ENCODE measurements around the gene DEPP1.
"Not testable (repeated sequence)": the region's sequence is repeated elsewhere in the genome, so short reads cannot be mapped to it uniquely, and the experiment has no call there.

Gene DEPP1

GRCh38 chr10:44978570-44979280 is at the start of gene DEPP1:
Gene DEPP1, minus strand, starts transcription at chr10:44978809. Its CDS starts 779 bp downstream, at chr10:44978030.
- Histone ChIP-seq H3K27ac (peak within 1 kb of the TSS; percentile 57), H3K9ac (peak within 1 kb of the TSS; percentile 60), H3K4me2 (peak within 1 kb of the TSS; percentile 91), H3K4me1 (ENCODE audit: low read depth, poor library complexity, severe bottlenecking) (peaks cover 67% of the 10 kb centered on the region), H3K79me2 (ENCODE audit: insufficient read depth, low read depth) (peaks cover 41% of the 10 kb centered on the region), H2AFZ (ENCODE audit: low read depth) (no peak within 1 kb of the TSS), H3K36me3 (ENCODE audit: insufficient read depth) (0 out of 2 replicates have a peak, but pooled peaks cover 3% of the 10 kb centered on the region), H4K20me1 (ENCODE audit: insufficient read depth) (no peaks in the 10 kb centered on the region), H3K4me3 (IDR thresholded peaks at IDR 0.05; ENCODE audit: insufficient read depth, low read depth, low read length) (no peak within 1 kb of the TSS), H3K27me3 (ENCODE audit: insufficient read depth, low read depth) (no peaks in the 10 kb centered on the region)
- TF ChIP-seq, protein P1, sequence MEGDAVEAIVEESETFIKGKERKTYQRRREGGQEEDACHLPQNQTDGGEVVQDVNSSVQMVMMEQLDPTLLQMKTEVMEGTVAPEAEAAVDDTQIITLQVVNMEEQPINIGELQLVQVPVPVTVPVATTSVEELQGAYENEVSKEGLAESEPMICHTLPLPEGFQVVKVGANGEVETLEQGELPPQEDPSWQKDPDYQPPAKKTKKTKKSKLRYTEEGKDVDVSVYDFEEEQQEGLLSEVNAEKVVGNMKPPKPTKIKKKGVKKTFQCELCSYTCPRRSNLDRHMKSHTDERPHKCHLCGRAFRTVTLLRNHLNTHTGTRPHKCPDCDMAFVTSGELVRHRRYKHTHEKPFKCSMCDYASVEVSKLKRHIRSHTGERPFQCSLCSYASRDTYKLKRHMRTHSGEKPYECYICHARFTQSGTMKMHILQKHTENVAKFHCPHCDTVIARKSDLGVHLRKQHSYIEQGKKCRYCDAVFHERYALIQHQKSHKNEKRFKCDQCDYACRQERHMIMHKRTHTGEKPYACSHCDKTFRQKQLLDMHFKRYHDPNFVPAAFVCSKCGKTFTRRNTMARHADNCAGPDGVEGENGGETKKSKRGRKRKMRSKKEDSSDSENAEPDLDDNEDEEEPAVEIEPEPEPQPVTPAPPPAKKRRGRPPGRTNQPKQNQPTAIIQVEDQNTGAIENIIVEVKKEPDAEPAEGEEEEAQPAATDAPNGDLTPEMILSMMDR (conservative IDR thresholded peaks at IDR 0.05; ENCODE audit: low read depth, low read length), result no peak

DNA sequence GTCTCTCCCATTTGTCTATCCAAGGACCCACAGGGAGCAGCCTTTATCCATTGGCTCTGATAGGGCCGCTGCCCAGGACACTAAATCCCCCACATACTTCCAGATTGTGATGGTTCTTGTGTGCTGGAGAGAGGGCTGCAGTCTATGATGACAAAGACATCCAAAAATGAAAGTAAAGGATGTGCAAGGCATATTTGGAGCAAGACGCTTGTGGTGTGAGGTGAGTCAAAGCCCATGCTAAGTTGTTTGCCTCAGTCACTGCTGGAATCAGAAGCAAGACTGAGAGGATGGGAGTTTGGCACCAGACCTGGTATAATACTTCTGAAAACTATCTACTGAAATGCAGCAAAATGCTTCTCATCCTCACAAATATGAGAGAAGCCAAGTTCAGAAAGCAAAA is 44.8 kb upstream of the DEPP1 start:
- Histone ChIP-seq H3K4me1 (ENCODE audit: low read depth, poor library complexity, severe bottlenecking) (no peaks in the 10 kb centered on the region), H3K36me3 (ENCODE audit: insufficient read depth) (no peaks in the 10 kb centered on the region), H3K79me2 (ENCODE audit: insufficient read depth, low read depth) (no peaks in the 10 kb centered on the region), H3K27ac (no peak overlapping the region), H2AFZ (ENCODE audit: low read depth) (no peak overlapping the region), H3K4me3 (IDR thresholded peaks at IDR 0.05; ENCODE audit: insufficient read depth, low read depth, low read length) (no peak overlapping the region), H4K20me1 (ENCODE audit: insufficient read depth) (no peaks in the 10 kb centered on the region), H3K9ac (no peak overlapping the region), H3K4me2 (no peak overlapping the region), H3K27me3 (ENCODE audit: insufficient read depth, low read depth) (no peaks in the 10 kb centered on the region)
- TF ChIP-seq, protein P1 (conservative IDR thresholded peaks at IDR 0.05; ENCODE audit: low read depth, low read length), result no peak

GRCh38 chr10:45015590-45015989 is 37.0 kb upstream of the DEPP1 start:
- no peaks in the 10 kb centered on the region for H3K36me3 ChIP-seq (ENCODE audit: insufficient read depth)
- H3K4me1 ChIP-seq (ENCODE audit: low read depth, poor library complexity, severe bottlenecking), result no peaks in the 10 kb centered on the region
- H3K4me3 ChIP-seq (IDR thresholded peaks at IDR 0.05; ENCODE audit: insufficient read depth, low read depth, low read length), result no peak overlapping the region
- no peak overlapping the region for H2AFZ ChIP-seq (ENCODE audit: low read depth)
- H4K20me1 ChIP-seq (ENCODE audit: insufficient read depth), result no peaks in the 10 kb centered on the region
- no peak overlapping the region for H3K4me2 ChIP-seq
- no peaks in the 10 kb centered on the region for H3K27me3 ChIP-seq (ENCODE audit: insufficient read depth, low read depth)
- TF ChIP-seq, protein P1 (conservative IDR thresholded peaks at IDR 0.05; ENCODE audit: low read depth, low read length), result no peak
- no peaks in the 10 kb centered on the region for H3K79me2 ChIP-seq (ENCODE audit: insufficient read depth, low read depth)
- H3K9ac ChIP-seq, result no peak overlapping the region
- no peak overlapping the region for H3K27ac ChIP-seq

DNA sequence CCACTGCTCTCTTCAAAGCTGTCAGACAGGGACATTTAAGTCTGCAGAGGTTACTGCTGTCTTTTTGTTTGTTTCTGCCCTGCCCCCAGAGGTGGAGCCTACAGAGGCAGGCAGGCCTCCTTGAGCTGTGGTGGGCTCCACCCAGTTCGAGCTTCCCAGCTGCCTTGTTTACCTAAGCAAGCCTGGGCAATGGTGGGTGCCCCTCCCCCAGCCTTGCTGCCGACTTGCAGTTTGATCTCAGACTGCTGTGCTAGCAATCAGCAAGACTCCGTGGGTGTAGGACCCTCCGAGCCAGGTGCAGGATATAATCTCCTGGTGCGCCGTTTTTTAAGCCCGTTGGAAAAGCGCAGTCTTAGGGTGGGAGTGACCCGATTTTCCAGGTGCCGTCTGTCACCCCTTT is 35.9 kb upstream of the DEPP1 start:
- H3K27me3 ChIP-seq (ENCODE audit: insufficient read depth, low read depth); H3K36me3 ChIP-seq (ENCODE audit: insufficient read depth); H3K27ac ChIP-seq; H2AFZ ChIP-seq (ENCODE audit: low read depth); H3K79me2 ChIP-seq (ENCODE audit: insufficient read depth, low read depth); H3K4me1 ChIP-seq (ENCODE audit: low read depth, poor library complexity, severe bottlenecking); H3K4me3 ChIP-seq (IDR thresholded peaks at IDR 0.05; ENCODE audit: insufficient read depth, low read depth, low read length); H3K4me2 ChIP-seq; H3K9ac ChIP-seq; H4K20me1 ChIP-seq (ENCODE audit: insufficient read depth): not testable (repeated sequence)

DNA sequence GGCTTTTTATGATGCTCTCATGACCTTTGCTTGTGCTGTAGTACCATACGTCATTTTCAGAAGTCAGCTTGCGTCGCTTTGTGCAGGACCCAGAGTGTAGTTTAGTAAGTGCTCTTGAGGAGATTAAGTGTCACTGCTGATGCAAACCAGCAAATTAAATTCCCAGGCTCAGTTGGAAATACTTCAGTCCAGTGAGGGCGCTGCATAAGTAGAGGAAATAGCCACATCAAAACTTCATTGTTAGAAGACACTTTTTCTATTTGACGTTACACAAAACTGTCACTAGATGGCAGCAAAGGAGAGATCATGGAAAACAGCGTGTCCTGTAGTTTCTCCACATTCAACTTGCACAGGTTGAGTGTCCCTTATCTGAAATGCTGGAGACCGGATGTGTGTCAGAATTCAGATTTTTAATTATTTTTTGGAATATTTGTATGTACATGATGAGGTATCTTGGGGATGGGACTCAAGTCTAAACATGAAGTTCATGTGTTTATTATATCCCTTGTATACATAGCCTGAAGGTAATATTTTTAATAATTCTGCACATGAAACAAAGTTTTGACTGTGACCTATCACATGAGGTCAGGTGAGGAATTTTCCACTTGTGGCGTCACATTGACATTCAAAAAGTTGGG is 30.0 kb upstream of the DEPP1 start:
- no peak overlapping the region for H2AFZ ChIP-seq (ENCODE audit: low read depth)
- TF ChIP-seq, protein P1 (conservative IDR thresholded peaks at IDR 0.05; ENCODE audit: low read depth, low read length), result peak; percentile 90
- no peaks in the 10 kb centered on the region for H3K36me3 ChIP-seq (ENCODE audit: insufficient read depth)
- H3K27ac ChIP-seq, result no peak overlapping the region
- no peaks in the 10 kb centered on the region for H3K4me1 ChIP-seq (ENCODE audit: low read depth, poor library complexity, severe bottlenecking)
- no peak overlapping the region for H3K4me2 ChIP-seq
- no peaks in the 10 kb centered on the region for H4K20me1 ChIP-seq (ENCODE audit: insufficient read depth)
- no peak overlapping the region for H3K4me3 ChIP-seq (IDR thresholded peaks at IDR 0.05; ENCODE audit: insufficient read depth, low read depth, low read length)
- H3K9ac ChIP-seq, result no peak overlapping the region
- no peaks in the 10 kb centered on the region for H3K79me2 ChIP-seq (ENCODE audit: insufficient read depth, low read depth)
- no peaks in the 10 kb centered on the region for H3K27me3 ChIP-seq (ENCODE audit: insufficient read depth, low read depth)

All from KMS-11 (cell line).